Measurements from ENCODE around the gene REG4.

Gene REG4

DNA sequence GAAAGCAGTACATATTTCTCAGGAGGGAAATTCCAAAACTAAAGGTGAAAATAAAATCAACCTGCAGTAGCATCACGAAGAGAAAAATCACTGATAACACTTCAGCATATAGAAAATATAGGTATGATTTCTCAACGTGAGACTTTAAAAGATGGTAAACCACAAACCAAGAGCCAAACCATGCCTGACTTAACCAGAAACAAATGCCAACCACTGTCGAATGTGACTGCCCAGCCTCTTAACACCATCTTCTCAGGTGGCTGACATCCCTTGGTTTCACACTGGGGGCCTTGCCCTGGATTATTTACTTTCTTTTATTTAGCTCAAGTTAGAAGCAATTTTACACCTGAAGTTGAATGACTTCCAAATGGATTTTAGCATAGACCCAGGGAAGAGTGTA is 52.7 kb downstream of the REG4 start:
- no peak overlapping the region for H3K4me3 ChIP-seq (ENCODE audit: low read depth, low read length)
- DNase-seq (ENCODE audit: low read depth) = no peak

DNA sequence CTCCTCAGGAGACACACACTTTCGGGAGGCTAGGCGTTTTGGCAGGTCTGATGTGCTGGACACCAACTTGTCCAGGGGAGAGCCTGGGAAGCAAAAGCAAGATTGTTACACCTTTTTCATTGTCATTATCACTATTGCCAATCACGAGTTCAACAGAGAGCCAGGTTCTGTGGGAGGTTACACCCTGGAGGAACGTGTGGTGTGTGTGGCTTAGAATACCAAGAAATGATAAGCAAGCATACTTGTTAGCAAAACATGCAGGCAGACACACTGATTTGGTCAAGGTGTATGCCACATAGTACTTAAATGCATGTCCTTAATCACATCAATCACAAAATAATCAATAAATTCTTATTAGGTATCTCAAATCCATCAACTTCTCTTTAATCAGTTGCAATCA is 58.7 kb downstream of the REG4 start:
- DNase-seq (ENCODE audit: low read depth) = no peak
- no peak overlapping the region for H3K4me3 ChIP-seq (ENCODE audit: low read depth, low read length)

DNA sequence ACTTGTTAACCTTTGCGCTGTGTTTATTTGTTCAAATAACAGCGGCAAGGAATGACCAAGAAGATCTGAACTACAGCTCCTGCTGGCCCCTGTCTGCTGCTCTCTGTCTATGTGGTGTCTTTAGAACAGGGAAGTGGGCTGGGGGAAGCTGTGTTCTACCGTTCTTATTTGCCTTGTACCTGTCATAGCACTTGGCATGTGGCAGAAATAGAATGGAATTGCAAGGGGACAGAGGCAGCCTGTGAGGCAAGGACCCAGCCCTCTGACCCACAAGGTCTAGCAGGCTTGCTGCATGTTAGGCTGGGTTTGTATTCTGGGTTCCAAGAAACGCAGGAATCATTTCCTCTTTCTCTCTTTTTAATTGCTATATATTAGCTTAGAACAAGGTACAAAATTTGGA is 63.2 kb downstream of the REG4 start:
- no peak for DNase-seq (ENCODE audit: low read depth)
- no peak overlapping the region for H3K4me3 ChIP-seq (ENCODE audit: low read depth, low read length)

DNA sequence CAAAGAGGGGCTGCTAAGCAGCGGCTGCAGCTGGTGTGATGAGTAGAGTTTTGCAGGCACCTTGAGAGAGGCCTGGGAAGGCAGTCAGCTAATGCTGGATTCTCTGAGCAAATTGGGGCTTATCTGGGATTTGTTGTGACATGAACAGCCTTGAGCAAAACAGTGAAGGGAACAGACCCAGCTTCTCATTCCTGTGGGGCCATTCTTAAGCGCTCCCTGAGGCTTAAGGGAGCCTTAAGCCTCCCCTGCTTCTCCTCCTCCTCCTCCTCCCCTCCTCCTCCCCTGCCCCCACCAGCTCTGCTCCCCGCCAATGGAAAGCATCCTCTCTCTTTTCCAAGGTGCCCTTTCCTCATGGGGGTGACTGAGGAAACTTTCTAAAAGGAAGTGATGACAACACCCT is 63.8 kb downstream of the REG4 start:
- no peak for DNase-seq (ENCODE audit: low read depth)
- H3K4me3 ChIP-seq (ENCODE audit: low read depth, low read length) = no peak overlapping the region

DNA sequence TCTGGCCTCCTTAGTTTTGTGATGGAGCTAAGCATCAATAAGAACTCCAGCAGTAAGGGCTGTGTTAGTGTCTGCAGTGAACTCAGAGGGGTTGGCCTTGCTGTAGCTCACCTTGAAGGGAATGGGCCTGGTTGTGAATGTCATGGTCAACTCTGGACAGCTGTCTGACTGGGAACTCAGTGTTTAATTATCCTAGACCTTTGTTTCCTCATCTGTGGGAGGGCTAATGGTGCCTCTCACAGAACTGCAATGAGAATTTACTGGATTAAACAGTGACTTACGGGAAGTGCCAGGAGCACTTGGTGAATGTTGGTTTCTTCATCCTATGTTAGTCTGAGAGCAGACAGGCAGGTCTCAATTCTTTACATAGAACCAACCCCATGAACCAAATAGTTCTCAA is 66.2 kb downstream of the REG4 start:
- no peak overlapping the region for H3K4me3 ChIP-seq (ENCODE audit: low read depth, low read length)
- no peak for DNase-seq (ENCODE audit: low read depth)

DNA sequence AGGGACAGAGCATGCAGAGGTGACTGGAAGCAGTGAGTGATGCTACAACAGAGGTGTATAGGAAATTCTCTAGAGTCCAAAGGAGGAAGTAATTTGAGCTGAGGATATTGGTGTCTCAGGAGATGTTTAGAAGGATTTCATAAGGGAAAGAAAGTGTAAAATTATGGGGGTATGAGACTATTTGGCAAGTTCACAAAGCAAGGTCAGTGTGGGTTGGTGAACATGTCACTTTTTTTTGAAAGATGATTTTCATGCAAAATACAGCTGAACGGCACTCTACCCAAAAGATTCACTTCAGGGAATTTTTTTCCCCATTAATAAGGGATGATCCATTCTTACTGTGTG is 66.7 kb downstream of the REG4 start:
- no peak for DNase-seq (ENCODE audit: low read depth)
- H3K4me3 ChIP-seq (ENCODE audit: low read depth, low read length) = no peak overlapping the region
